22Rv1 (cell line): ENCODE results near the gene PEAK3.

Experiments used
- CTCF ChIP-seq: fragments of 450-650 bp; IDR thresholded peaks from 2 replicates; pipeline ENCODE4 v1.5.1; 2017; ENCODE audit warnings: mild to moderate bottlenecking
- ZFX ChIP-seq: fragments of 450-650 bp; IDR thresholded peaks from 2 replicates; pipeline ENCODE4 v1.6.1; 2017; ENCODE audit warnings: antibody characterized with exemption, borderline replicate concordance

DNA sequence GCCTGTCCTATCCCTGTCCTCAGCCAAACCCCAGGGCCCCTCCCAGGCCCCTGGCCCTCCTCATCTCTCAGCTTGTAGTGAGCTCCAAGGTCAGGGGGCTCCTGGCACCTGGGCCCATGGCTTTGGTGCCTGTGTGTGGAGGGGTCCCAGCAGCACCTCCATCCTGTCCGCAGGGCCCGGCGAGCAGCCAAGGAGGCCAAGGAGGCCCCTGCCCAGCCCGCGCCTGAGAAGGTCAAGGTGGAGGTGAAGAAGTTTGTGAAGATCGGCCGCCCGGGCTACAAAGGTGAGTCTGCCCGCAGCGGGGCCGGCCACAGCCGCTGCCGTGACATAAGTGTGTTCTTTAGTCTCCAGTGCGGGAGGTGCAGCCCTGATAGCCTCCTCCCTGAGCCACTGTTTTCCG lies 36.7 kb downstream of the PEAK3 start:
- no peak for TF ChIP-seq CTCF
- no peak for TF ChIP-seq ZFX
